ENCODE data around the gene C1orf35. TPM values are rescaled to one million over a fixed set of nuclear protein-coding genes. Genes with fewer than 3 reads are reported as not detected.
A peak's percentile ranks its signal among the peaks of the same experiment; 100 is the strongest.

Gene C1orf35
- total and polyA plus RNA-seq, 2 of the 4 experiments (the other 2 are of a cell fraction) = 4.3 to 13.0 TPM

DNA sequence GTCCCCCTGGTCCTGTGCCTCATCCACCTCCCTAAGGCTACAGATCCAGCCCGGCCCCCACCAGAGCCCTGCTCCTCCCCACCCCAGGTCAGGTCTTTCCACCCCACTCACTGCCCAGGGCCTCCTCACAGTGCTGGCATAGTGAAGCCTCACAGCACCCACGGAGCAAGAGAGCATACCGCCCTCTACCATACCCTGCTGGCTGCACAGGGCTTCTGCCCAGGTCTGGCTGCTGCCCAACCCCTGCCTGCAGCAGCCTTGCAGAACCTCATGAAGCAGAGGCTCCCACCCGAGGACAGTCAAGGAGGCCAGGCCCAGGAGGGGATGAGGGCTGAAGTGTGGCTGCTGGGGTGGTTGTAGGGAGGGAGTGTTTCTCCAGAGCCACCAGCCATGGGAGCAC lies 40.3 kb downstream of the C1orf35 start:
- Histone ChIP-seq H3K56ac (ENCODE audit: extremely low read depth, insufficient read depth, low read length) (no peak overlapping the region), H4K5ac (ENCODE audit: low read depth, low read length) (no peak overlapping the region), H3K27ac (ENCODE audit: insufficient read depth, low read length) (no peak overlapping the region), H4K8ac (ENCODE audit: low read depth in 2 of 2, low read length in 2 of 2) (no peak overlapping the region), H3K4me2 (ENCODE audit: low read depth, low read length) (no peak overlapping the region), H2BK20ac (ENCODE audit: low read depth, low read length) (no peak overlapping the region), H4K91ac (ENCODE audit: insufficient read depth, low read depth, low read length) (no peak overlapping the region), H3K9me3 (ENCODE audit: control insufficient read depth, insufficient read depth, low read length) (peaks cover 12% of the 10 kb centered on the region; the same call in 1 of the 2 replicates), H3K14ac (replicated peaks; ENCODE audit: low read depth, low read length) (no peak overlapping the region), H2BK120ac (ENCODE audit: low read depth, low read length) (no peak overlapping the region), H3K4me1 (ENCODE audit: control insufficient read depth, insufficient read depth, low read length) (peaks cover 2% of the 10 kb centered on the region; the same call in 1 of the 2 replicates), H3K4me3 (ENCODE audit: insufficient read depth, low read depth, low read length) (no peak overlapping the region), H2AK5ac (ENCODE audit: low read depth, low read length) (no peak overlapping the region), H3K9ac (ENCODE audit: low read depth, low read length) (no peak overlapping the region), H2BK5ac (ENCODE audit: low read depth, low read length, poor library complexity, severe bottlenecking) (no peak overlapping the region), H3K9me1 (ENCODE audit: insufficient read depth, low read length) (no peaks in the 10 kb centered on the region), H3K27me3 (ENCODE audit: control insufficient read depth, insufficient read depth, low read length) (peaks cover 58% of the 10 kb centered on the region), H2AK9ac (replicated peaks; ENCODE audit: low read depth, low read length, poor library complexity) (no peak overlapping the region), H2BK15ac (ENCODE audit: low read depth, low read length) (no peak overlapping the region), H3K23ac (ENCODE audit: low read depth, low read length) (no peak overlapping the region), H4K20me1 (ENCODE audit: insufficient read depth, low read length) (no peaks in the 10 kb centered on the region), H3K79me1 (ENCODE audit: low read depth in 1 of 2, low read length in 2 of 2) (no peaks in the 10 kb centered on the region), H3K18ac (ENCODE audit: low read depth, low read length) (no peak overlapping the region), H2AFZ (replicated peaks; ENCODE audit: low read length, poor library complexity) (peak overlapping the region; percentile 32), H3K4ac (ENCODE audit: low read depth, low read length) (no peak overlapping the region), H3K36me3 (ENCODE audit: control insufficient read depth, insufficient read depth, low read length) (no peaks in the 10 kb centered on the region)
- no TSS peak for BruUV-seq (replicated peaks)
- intact Hi-C loops (cut with micrococcal nuclease) = no loop called here
- ChIA-PET POLR2A (ENCODE audit: unreplicated experiment) (no interaction called here), CTCF (no interaction called here)
- TF ChIP-seq RCOR1 (IDR thresholded peaks at IDR 0.05; ENCODE audit: insufficient replicate concordance, low read length) (no peak), BHLHE40 (IDR thresholded peaks at IDR 0.05; ENCODE audit: low read depth, low read length) (no peak), RAD21 (IDR thresholded peaks at IDR 0.05; ENCODE audit: low read length) (no peak), FOS (IDR thresholded peaks at IDR 0.05; ENCODE audit: low read depth, low read length) (no peak), CHD1 (IDR thresholded peaks at IDR 0.05; ENCODE audit: low read depth, low read length) (no peak), MAFK (IDR thresholded peaks at IDR 0.05; ENCODE audit: low read depth, low read length) (no peak), MAZ (IDR thresholded peaks at IDR 0.05; ENCODE audit: borderline replicate concordance, low read depth, low read length) (no peak), CEBPB (IDR thresholded peaks at IDR 0.05; ENCODE audit: low read depth, low read length) (no peak), MXI1 (IDR thresholded peaks at IDR 0.05; ENCODE audit: borderline replicate concordance, low read depth, low read length) (no peak)
- TF ChIP-seq, protein P1, sequence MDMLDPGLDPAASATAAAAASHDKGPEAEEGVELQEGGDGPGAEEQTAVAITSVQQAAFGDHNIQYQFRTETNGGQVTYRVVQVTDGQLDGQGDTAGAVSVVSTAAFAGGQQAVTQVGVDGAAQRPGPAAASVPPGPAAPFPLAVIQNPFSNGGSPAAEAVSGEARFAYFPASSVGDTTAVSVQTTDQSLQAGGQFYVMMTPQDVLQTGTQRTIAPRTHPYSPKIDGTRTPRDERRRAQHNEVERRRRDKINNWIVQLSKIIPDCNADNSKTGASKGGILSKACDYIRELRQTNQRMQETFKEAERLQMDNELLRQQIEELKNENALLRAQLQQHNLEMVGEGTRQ (IDR thresholded peaks at IDR 0.05; ENCODE audit: low read depth, low read length) = no peak
- 70% methylated on average over 3 of the region's 4 CpGs; no CpG with 5 or more reads in 1 of the 2 experiments for WGBS, 2 experiments (ENCODE audit: extremely low coverage in 2 of 2, insufficient read length in 1 of 2)
- in situ Hi-C loops (cut with MboI; ENCODE audit: low sequenced_read_pairs) = no loop called here
- no peak for ATAC-seq (ENCODE audit: low read depth)
- dilution Hi-C loops (cut with HindIII; ENCODE audit: low sequenced_read_pairs, unreplicated experiment) = no loop called here
- no peak for DNase-seq

Data from IMR-90 (cell line).